Lower leg skin (tissue), 4 donors: Measurements from ENCODE around the gene SYMPK. TPM values are rescaled to one million over a fixed set of nuclear protein-coding genes. Genes with fewer than 3 reads are reported as not detected.
A peak's percentile ranks its signal among the peaks of the same experiment; 100 is the strongest.

Experiments used
- DNase-seq, 2 donors: peaks; one replicate each; pipeline ENCODE4 v3.0.0-alpha.2; 2019; ENCODE audit warnings: low spot score in 2 of 2
- H3K4me3 ChIP-seq: fragments of 200-600 bp; sonication (generic); 2 replicates; pipeline ENCODE4 v1.5.1; 2017; ENCODE audit warnings: mild to moderate bottlenecking, low read depth; ENCODE audit not compliant: poor library complexity, severe bottlenecking
- CTCF ChIP-seq, 3 donors: fragments of 450-650 bp; IDR thresholded peaks; one replicate each; pipeline ENCODE4 v1.5.1; 2016; ENCODE audit warnings: antibody characterized with exemption in 3 of 3, mild to moderate bottlenecking in 3 of 3, moderate library complexity in 2 of 3
- POLR2A ChIP-seq, 2 donors: fragments of 450-650 bp; IDR thresholded peaks; one replicate each; pipeline ENCODE4 v1.6.1; 2016 to 2017; ENCODE audit warnings: antibody characterized with exemption in 2 of 2, mild to moderate bottlenecking in 1 of 2, moderate library complexity in 1 of 2
- WGBS, 2 donors: methylation state at CpG; one replicate each; pipeline ENCODE4 v1.1.5; 2018; 5-methylcytosine and 5-hydroxymethylcytosine counted together
- intact Hi-C: fragments of 100-400 bp; cut with DNase I; formaldehyde crosslinking; loops from one replicate; pipeline ENCODE4 v1.15.0; 2023; ENCODE audit warnings: low total_unique reads
- total RNA-seq, 4 donors: library from RNA; depleted of rRNA; stranded (reverse); fragments of >200 nt; gene quantifications; one replicate each; pipeline ENCODE4 v1.1.0, GENCODE V29; 2016

SYMPK gene
- total RNA-seq, 4 donors from 2014 or later, result 30.3 to 62.8 (median 46.6) TPM

GRCh38 chr19:45862271-45862563, 730 bp downstream of the SYMPK start:
- peak overlapping the region; percentile 91 for H3K4me3 ChIP-seq
- WGBS, 2 donors, result 1% methylated on average over 11 of the region's 11 CpGs
- intact Hi-C loops, result no loop called here
- no peak for DNase-seq
- TF ChIP-seq POLR2A (IDR thresholded peaks at IDR 0.05), result no peak
- TF ChIP-seq CTCF (IDR thresholded peaks at IDR 0.05), result no peak

GRCh38 chr19:45860359-45861259, 2.3 kb downstream of the SYMPK start:
- intact Hi-C loops, result no loop called here
- no peak overlapping the region for H3K4me3 ChIP-seq
- TF ChIP-seq POLR2A (IDR thresholded peaks at IDR 0.05) (no peak), CTCF (IDR thresholded peaks at IDR 0.05) (no peak)
- WGBS, 2 donors, result 85 to 87% methylated on average over 15 of the region's 15 CpGs
- DNase-seq, result no peak

GRCh38 chr19:45854167-45854778, 8.7 kb downstream of the SYMPK start:
- WGBS, 2 donors, result 96 to 97% methylated on average over 14 to 16 of the region's 16 CpGs
- TF ChIP-seq CTCF (IDR thresholded peaks at IDR 0.05) (no peak), POLR2A (IDR thresholded peaks at IDR 0.05) (no peak)
- no peak overlapping the region for H3K4me3 ChIP-seq
- intact Hi-C loops, result no loop called here
- no peak for DNase-seq

GRCh38 chr19:45852983-45853382, 10.0 kb downstream of the SYMPK start:
- TF ChIP-seq CTCF (IDR thresholded peaks at IDR 0.05), result no peak
- TF ChIP-seq POLR2A (IDR thresholded peaks at IDR 0.05), result no peak
- no peak for DNase-seq
- intact Hi-C loops, result no loop called here
- 57 to 66% methylated on average over 6 to 7 of the region's 7 CpGs for WGBS, 2 donors
- no peak overlapping the region for H3K4me3 ChIP-seq

- intact Hi-C loops, result no loop called here
- 89 to 90% methylated on average over 10 of the region's 10 CpGs for WGBS, 2 donors
- DNase-seq, result no peak
- TF ChIP-seq POLR2A (IDR thresholded peaks at IDR 0.05), result no peak
- TF ChIP-seq CTCF (IDR thresholded peaks at IDR 0.05), result no peak
- no peak overlapping the region for H3K4me3 ChIP-seq
Measured at GRCh38 chr19:45852145-45852750, 10.7 kb downstream of the SYMPK start.
